Rectal smooth muscle tissue (tissue), 1 donor: ENCODE data around the gene FRMPD2.

Experiments used
- H3K27ac ChIP-seq: one replicate; pipeline ENCODE4 v1.7.0; 2013; ENCODE audit warnings: low read depth, low read length, inconsistent platforms
- H3K27me3 ChIP-seq: one replicate; pipeline ENCODE4 v1.7.0; 2013; ENCODE audit warnings: low read length; ENCODE audit not compliant: control insufficient read depth, insufficient read depth
- H3K36me3 ChIP-seq: one replicate; pipeline ENCODE4 v1.7.0; 2013; ENCODE audit warnings: low read length; ENCODE audit not compliant: control insufficient read depth, insufficient read depth
- H3K4me1 ChIP-seq: one replicate; pipeline ENCODE4 v1.7.0; 2013; ENCODE audit warnings: low read length; ENCODE audit not compliant: control insufficient read depth, insufficient read depth
- H3K4me3 ChIP-seq: one replicate; pipeline ENCODE4 v1.7.0; 2013; ENCODE audit warnings: low read length
- H3K9ac ChIP-seq: one replicate; pipeline ENCODE4 v1.7.0; 2013; ENCODE audit warnings: low read length

Gene FRMPD2

DNA sequence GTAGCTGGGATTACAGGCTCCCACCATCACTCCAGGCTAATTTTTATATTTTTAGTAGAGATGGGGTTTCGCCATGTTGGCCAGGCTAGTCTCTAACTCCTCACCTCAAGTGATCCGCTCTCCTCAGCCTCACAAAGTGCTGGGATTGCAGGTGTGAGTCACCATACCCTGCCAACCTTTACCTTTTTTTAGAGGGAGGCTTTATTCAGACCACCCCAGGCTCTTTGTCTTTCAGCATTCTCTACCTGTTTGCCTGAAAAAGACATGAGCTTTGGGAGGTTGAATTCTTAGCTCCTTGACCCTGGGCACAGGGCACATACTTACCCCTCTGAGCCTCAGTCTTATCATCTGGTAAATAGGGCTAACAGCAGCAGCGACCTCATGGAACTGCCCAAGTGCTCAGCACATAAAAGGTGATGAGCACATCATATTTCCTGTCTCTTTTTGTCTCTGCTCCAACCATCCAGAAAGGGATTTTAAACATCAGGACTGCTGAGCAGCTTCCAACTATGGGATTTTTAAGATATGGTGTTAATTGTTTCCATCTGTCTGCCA lies 17.0 kb downstream of the FRMPD2 start:
- H3K27ac ChIP-seq, result no peak overlapping the region
- no peak overlapping the region for H3K9ac ChIP-seq
- H3K4me3 ChIP-seq, result no peak overlapping the region
- no peaks in the 10 kb centered on the region for H3K27me3 ChIP-seq
- H3K36me3 ChIP-seq, result no peaks in the 10 kb centered on the region
- H3K4me1 ChIP-seq, result no peaks in the 10 kb centered on the region

DNA sequence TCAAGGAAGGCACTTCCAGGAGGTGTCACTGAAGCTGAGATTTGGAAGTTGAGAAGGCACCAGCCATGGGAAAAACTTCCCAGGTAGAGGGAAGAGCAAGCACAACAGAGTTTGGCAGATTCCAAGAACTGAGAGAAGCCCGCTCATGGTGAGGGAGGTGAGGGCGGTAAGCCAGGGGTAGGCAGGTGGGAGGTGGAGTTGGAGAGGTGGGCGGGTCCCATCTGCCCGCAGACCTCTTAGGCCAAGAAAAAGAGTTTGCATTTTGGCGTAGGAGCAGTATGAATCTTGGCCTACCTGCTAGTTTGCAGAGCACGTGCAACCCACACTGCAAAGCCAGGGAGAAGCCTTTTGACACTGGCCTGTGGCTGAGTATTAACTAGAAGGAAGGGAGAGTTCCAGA lies 18.8 kb downstream of the FRMPD2 start:
- no peak overlapping the region for H3K27ac ChIP-seq
- H3K4me3 ChIP-seq, result no peak overlapping the region
- H3K9ac ChIP-seq, result no peak overlapping the region
- H3K4me1 ChIP-seq, result no peaks in the 10 kb centered on the region
- H3K27me3 ChIP-seq, result no peaks in the 10 kb centered on the region
- H3K36me3 ChIP-seq, result no peaks in the 10 kb centered on the region

DNA sequence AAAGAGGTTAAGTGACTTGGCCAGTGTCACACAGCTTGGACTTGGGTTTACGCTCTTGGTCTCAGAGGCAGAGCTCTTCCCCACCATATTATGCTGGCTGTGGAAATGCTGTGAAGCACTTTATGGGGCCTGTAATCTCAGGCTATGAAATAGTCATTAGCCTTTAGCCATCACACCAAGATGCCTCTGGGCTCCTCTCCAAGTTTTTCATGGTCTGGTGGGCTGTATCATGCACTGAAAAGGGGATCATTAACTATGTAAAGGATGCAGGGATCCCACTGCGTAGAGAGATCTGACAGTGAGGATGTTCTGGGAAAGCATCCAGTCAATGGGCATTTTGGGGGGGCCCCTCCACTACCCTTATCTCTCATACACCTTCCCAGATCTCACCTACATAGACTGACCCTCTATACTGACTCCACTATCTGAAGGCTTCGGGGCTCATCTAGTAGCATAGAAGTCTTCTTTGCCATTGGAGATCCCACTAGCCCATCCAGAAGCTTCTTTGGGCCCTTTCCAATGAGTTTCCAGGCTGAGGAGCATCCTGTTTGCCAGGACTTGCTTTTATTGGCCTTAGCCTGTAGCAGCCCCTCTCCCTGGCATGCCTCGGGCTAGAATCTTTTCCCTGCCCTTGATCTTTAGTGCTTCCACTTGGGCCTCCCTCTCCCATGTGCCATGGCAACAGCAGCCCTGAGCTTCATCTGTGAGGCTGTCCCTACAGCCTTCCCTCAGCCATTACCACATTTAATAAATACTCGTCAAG lies 19.6 kb downstream of the FRMPD2 start:
- Histone ChIP-seq H3K27me3 (no peaks in the 10 kb centered on the region), H3K4me3 (no peak overlapping the region), H3K36me3 (no peaks in the 10 kb centered on the region), H3K9ac (no peak overlapping the region), H3K27ac (no peak overlapping the region), H3K4me1 (no peaks in the 10 kb centered on the region)

DNA sequence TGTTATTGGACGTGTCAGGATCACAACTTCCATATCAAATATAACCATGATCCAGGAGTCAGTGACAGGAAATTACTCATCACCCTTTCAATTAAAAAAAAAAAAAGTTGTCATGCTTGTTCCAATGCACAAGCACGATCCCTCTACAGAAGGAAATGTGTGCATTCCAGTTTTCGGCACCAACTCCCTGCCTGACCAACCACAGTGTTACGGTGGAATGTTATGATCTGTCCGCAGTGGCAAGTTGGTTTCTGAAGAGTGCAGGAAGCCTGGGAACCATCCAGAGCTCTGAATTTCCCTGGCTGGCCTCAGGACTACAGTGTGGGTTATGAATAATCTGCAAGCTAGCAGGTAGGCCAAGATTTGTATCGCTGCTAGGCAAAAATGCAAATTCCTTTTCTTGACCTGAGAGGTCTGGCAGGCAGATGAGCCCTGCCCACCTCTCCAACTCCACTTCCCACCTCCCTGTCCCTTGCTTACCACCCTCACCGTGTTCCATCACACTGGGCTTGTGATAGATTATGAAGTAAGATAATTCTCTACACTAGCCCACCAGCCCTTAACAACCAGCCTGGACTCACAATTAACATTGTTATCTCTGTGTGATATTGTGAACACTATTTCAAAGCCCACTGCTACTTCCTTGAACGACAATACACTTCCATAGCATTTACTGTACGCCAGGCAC lies 20.4 kb downstream of the FRMPD2 start:
- Histone ChIP-seq H3K27ac (no peak overlapping the region), H3K36me3 (no peaks in the 10 kb centered on the region), H3K4me3 (no peak overlapping the region), H3K9ac (no peak overlapping the region), H3K4me1 (no peaks in the 10 kb centered on the region), H3K27me3 (no peaks in the 10 kb centered on the region)

DNA sequence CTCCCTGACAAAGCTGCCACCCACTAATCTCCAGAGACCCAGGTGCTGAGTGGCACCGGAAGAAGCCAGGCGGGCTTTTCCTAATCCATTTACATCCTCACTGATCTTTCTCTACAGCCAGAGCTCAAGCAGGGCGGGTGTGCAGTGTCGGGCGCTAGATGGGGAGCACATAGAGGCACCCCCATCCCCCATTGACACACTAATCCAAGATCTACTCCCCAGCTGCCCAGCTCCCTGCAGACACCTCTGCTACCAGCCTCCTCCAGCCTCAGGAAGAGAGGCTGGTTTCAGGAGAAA lies 22.2 kb downstream of the FRMPD2 start:
- no peak overlapping the region for H3K4me3 ChIP-seq
- no peak overlapping the region for H3K27ac ChIP-seq
- no peaks in the 10 kb centered on the region for H3K4me1 ChIP-seq
- no peaks in the 10 kb centered on the region for H3K27me3 ChIP-seq
- H3K9ac ChIP-seq, result no peak overlapping the region
- H3K36me3 ChIP-seq, result no peaks in the 10 kb centered on the region

DNA sequence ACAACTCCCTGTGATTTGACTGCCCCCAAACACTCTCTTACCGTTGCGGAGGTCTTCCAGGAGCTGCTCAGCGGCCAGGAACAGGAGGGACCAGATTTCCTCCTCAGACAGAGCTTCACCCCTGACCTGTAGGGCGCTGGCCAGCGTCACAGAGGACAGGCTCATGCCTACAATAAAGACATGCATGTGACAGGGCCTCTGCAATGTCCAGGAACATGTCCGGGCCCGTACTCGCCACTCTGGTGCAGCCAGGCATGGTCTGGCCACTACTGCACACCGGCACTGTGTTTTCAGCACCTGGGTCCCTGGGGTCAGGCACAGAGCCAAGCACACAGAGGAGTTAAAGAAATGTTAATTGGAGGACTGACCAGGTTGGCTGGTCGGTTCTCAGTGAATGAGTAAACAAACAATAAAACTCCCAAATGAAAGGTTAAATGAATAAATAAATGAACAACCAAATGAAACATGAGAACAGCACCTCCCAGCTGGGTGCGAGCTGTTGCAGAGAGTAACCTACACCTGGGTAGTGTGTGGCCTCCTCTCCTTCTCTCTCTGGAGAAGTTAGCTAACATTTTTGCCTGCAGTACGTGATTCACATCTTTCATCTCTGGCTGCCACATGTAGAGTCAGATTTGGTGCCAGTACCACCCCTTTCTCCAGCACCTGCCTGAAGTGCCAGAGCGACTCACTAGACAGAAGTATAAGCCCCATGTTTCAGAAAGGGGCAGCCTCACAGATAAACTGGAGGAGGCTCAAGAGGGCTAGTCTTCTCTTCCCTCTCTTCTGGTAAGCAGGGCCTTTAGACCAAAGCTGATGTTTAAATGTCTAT lies 22.8 kb downstream of the FRMPD2 start:
- no peak overlapping the region for H3K4me3 ChIP-seq
- H3K9ac ChIP-seq, result no peak overlapping the region
- no peaks in the 10 kb centered on the region for H3K4me1 ChIP-seq
- no peaks in the 10 kb centered on the region for H3K27me3 ChIP-seq
- H3K36me3 ChIP-seq, result no peaks in the 10 kb centered on the region
- no peak overlapping the region for H3K27ac ChIP-seq

DNA sequence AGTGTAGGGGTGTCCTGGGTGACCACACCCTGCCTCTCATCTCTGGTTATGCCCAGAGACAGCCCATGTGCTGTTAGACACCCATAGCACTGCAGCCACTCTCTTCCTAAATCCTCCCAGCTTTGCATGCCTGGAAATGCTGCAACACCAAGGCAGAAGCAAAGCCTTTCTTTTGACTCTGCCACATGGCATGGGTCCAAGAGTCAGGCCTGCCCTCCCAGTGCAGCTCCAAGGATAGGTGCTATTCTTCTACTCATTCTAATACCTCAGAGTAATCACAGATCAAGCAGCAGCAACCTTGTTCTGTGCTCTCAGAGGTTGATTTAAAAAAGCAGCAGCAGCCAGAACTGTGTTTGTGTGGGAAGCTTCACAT lies 23.4 kb downstream of the FRMPD2 start:
- H3K27me3 ChIP-seq, result no peaks in the 10 kb centered on the region
- no peak overlapping the region for H3K9ac ChIP-seq
- H3K4me3 ChIP-seq, result no peak overlapping the region
- no peaks in the 10 kb centered on the region for H3K36me3 ChIP-seq
- H3K27ac ChIP-seq, result no peak overlapping the region
- no peaks in the 10 kb centered on the region for H3K4me1 ChIP-seq

DNA sequence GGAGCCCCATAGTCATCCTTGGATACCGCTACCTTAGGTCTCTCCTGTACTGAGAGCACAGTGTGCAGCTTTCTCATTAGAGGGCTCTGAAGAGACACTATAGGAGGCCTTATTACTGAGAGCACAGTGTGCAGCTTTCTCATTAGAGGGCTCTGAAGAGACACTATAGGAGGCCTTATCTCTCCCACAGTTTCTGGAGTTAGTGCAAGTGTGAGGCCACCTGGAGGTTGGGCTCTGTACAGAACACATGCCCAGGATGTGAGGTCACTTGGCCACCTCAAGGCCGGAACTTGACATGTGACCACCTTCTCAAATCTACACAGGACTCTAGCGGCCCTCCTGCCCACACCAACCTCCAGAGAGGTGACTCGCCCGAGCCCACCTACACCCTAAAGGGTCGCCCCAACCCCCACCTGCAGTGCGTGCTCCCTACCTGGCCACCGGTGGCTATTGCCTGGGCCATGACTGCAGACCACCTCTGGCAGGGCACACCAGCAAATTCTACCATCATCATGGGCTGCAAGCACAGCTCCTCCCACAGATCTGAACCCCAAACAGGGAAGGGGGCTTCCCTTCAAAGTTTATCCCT lies 24.6 kb downstream of the FRMPD2 start:
- H3K27ac ChIP-seq, result no peak overlapping the region
- no peaks in the 10 kb centered on the region for H3K27me3 ChIP-seq
- no peaks in the 10 kb centered on the region for H3K36me3 ChIP-seq
- no peak overlapping the region for H3K9ac ChIP-seq
- H3K4me3 ChIP-seq, result no peak overlapping the region
- no peaks in the 10 kb centered on the region for H3K4me1 ChIP-seq

DNA sequence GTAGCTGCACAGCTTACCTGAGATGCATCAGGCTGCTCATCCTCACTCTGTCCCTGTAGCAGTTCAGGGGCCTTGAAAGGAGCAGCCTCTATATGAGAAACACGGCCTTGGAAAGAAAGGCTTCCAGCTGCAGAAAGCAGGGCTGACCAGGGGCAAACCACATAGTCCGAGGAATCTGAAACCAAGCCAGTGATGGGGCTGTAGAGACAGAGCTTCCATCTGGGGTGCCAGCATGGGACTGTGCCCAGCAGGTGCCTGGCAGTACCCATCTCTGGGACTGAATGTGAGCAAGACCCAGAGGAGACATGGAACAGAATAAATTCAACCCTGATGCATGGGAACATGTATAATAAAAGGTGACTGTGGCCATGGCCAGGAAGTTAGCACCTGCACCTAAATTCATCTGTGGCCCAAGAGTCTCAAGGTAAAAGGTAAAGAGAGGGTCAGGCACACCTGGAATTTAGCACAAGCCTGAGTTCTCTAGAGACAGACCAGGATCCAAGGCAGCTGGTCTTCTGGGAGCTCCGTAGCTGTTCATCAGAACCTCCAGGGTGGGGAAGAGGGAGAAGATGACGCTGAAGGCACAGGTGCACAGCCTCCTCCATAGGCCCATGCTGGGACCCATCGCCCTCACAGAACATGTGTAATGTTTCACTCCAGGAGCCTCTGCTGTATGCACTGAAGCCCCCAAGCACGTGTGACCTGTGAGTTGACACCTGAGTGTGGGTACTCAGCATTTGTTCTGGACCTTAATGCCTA lies 25.3 kb downstream of the FRMPD2 start:
- Histone ChIP-seq H3K9ac (no peak overlapping the region), H3K27me3 (no peaks in the 10 kb centered on the region), H3K36me3 (no peaks in the 10 kb centered on the region), H3K4me3 (no peak overlapping the region), H3K4me1 (no peaks in the 10 kb centered on the region), H3K27ac (no peak overlapping the region)

DNA sequence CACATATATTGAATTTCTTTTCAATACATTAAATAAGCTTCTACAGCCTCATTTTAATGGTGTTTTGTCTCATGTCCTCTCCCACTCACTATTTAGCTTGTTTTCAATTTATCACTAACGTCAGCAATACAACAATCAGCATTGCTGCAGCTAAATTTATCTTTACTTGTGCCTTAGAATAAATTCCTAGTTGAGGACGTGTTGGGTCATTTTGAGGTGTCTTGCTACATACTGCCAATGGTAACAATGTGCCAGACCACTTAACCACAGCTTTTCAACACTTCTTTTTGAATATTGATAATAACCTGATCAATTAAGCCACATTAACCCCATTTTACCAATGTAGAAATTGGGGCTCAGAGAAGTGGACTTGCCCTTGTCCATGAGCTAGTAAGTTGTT lies 26.0 kb downstream of the FRMPD2 start:
- Histone ChIP-seq H3K27ac (no peak overlapping the region), H3K4me3 (no peak overlapping the region), H3K4me1 (no peaks in the 10 kb centered on the region), H3K9ac (no peak overlapping the region), H3K27me3 (no peaks in the 10 kb centered on the region), H3K36me3 (no peaks in the 10 kb centered on the region)

DNA sequence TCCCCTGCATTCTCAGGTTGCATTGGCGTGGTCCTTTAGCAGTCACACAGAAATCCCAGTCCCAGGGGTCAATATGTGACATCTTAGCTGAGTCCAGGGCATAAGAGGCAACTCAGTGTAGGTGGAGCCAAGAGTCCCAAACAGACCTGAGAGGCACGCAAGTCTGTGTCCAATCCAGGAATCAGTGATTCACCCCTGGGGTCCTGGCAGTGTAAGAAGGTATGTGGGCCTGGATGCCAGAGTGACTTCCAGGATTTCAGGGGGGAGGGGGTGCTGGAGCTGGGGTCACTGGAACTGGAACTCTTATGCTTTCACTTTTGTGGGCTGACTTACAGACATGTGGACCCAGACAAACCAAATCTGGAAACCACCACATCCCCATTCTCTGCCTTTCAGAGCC lies 26.8 kb downstream of the FRMPD2 start:
- H3K9ac ChIP-seq, result no peak overlapping the region
- H3K27ac ChIP-seq, result no peak overlapping the region
- H3K36me3 ChIP-seq, result no peaks in the 10 kb centered on the region
- H3K4me1 ChIP-seq, result no peaks in the 10 kb centered on the region
- H3K27me3 ChIP-seq, result no peaks in the 10 kb centered on the region
- H3K4me3 ChIP-seq, result no peak overlapping the region

DNA sequence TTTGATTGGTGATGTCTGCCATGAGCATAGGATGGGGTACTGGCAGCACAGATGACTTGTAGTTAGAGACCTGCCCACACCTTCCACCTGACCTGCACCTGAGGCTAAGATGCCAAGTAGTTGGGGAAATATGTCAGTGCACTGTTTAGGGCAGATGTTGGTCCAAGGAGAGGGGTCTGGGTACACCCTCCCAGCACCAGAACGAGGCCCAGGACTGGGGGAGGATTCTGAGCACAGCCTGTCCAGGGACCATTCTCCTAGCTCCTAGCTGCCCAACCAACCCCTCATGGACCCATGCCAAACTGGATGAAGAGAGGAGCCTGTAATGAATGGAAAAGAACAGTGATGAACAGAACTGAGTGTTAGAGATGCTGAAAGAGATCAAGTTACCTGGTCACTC lies 28.0 kb downstream of the FRMPD2 start:
- H3K36me3 ChIP-seq, result no peaks in the 10 kb centered on the region
- H3K27me3 ChIP-seq, result no peaks in the 10 kb centered on the region
- H3K4me3 ChIP-seq, result no peak overlapping the region
- no peak overlapping the region for H3K27ac ChIP-seq
- H3K9ac ChIP-seq, result no peak overlapping the region
- H3K4me1 ChIP-seq, result no peaks in the 10 kb centered on the region
